Renal pelvis (tissue), 12 donors: ENCODE results near the gene DCAF15. TPM values are rescaled to one million over a fixed set of nuclear protein-coding genes. Genes with fewer than 3 reads are reported as not detected.
A peak's percentile ranks its signal among the peaks of the same experiment; 100 is the strongest.
"Not testable (repeated sequence)": the region's sequence is repeated elsewhere in the genome, so short reads cannot be mapped to it uniquely, and the experiment has no call there.

Source experiments
- DNase-seq: peaks from one replicate; pipeline ENCODE4 v3.0.0-alpha.2; 2013
- long read RNA-seq, 16 experiments: transcript quantifications; one replicate each; lab custom pipeline, GENCODE V29; 2026
- polyA plus RNA-seq, 3 donors: library from polyadenylated mRNA; unstranded; fragments of 120-200 nt; gene quantifications; one replicate each; pipeline ENCODE4 v1.2.1, GENCODE V29; 2013; ENCODE audit not compliant: insufficient read length in 3 of 3

The DCAF15 gene, protein sequence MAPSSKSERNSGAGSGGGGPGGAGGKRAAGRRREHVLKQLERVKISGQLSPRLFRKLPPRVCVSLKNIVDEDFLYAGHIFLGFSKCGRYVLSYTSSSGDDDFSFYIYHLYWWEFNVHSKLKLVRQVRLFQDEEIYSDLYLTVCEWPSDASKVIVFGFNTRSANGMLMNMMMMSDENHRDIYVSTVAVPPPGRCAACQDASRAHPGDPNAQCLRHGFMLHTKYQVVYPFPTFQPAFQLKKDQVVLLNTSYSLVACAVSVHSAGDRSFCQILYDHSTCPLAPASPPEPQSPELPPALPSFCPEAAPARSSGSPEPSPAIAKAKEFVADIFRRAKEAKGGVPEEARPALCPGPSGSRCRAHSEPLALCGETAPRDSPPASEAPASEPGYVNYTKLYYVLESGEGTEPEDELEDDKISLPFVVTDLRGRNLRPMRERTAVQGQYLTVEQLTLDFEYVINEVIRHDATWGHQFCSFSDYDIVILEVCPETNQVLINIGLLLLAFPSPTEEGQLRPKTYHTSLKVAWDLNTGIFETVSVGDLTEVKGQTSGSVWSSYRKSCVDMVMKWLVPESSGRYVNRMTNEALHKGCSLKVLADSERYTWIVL
- polyA plus RNA-seq = 10 to 100 TPM; 37.6 to 45.2 (median 40.6) TPM
- long read RNA-seq, donor 1, partial matches to known transcripts = 0 of 3 reads
- long read RNA-seq, donor 1, other reads (novel, unspliced or antisense) = 0 of 3 reads
- long read RNA-seq, donor 2, transcript DCAF15-201 (13 exons, 2,278 nt) = major isoform, 7 of 7 reads
- long read RNA-seq, donor 2, partial matches to known transcripts = 0 of 7 reads
- long read RNA-seq, donor 2, other reads (novel, unspliced or antisense) = 0 of 7 reads
- long read RNA-seq, donor 3, partial matches to known transcripts = 5 of 8 reads
- long read RNA-seq, donor 3, other reads (novel, unspliced or antisense) = 0 of 8 reads
- long read RNA-seq, donor 4, transcript DCAF15-201 (13 exons, 2,278 nt) = major isoform, 7 of 12 reads
- long read RNA-seq, donor 4, partial matches to known transcripts = 5 of 12 reads
- long read RNA-seq, donor 4, other reads (novel, unspliced or antisense) = 0 of 12 reads
- long read RNA-seq, donor 5, partial matches to known transcripts = 0 of 2 reads
- long read RNA-seq, donor 5, other reads (novel, unspliced or antisense) = 0 of 2 reads
- long read RNA-seq, donor 6, partial matches to known transcripts = 0 of 2 reads
- long read RNA-seq, donor 6, other reads (novel, unspliced or antisense) = 0 of 2 reads
- long read RNA-seq, donor 7, partial matches to known transcripts = 0 of 1 reads
- long read RNA-seq, donor 7, other reads (novel, unspliced or antisense) = 0 of 1 reads
- long read RNA-seq, donor 8, partial matches to known transcripts = 0 of 1 reads
- long read RNA-seq, donor 8, other reads (novel, unspliced or antisense) = 0 of 1 reads
- long read RNA-seq, donor 9, partial matches to known transcripts = 8 of 13 reads
- long read RNA-seq, donor 9, other reads (novel, unspliced or antisense) = 0 of 13 reads
- long read RNA-seq, donor 10, partial matches to known transcripts = 0 of 2 reads
- long read RNA-seq, donor 10, other reads (novel, unspliced or antisense) = 0 of 2 reads
- long read RNA-seq, donor 11, partial matches to known transcripts = 0 of 2 reads
- long read RNA-seq, donor 11, other reads (novel, unspliced or antisense) = 0 of 2 reads
- long read RNA-seq, donor 12, partial matches to known transcripts = 7 of 11 reads
- long read RNA-seq, donor 12, other reads (novel, unspliced or antisense) = 0 of 11 reads
- long read RNA-seq, donor 13, partial matches to known transcripts = 0 of 1 reads
- long read RNA-seq, donor 13, other reads (novel, unspliced or antisense) = 0 of 1 reads
- long read RNA-seq, donor 14 = 0 reads
- long read RNA-seq, donor 15 = 0 reads
- long read RNA-seq, donor 16, partial matches to known transcripts = 0 of 4 reads
- long read RNA-seq, donor 16, other reads (novel, unspliced or antisense) = 0 of 4 reads

GRCh38 chr19:13952154-13952930 is at the start of gene DCAF15:
DCAF15 (plus strand) TSS chr19:13952509; CDS start chr19:13952513, 4 bp downstream.
- peak; percentile 99 for DNase-seq

DNA sequence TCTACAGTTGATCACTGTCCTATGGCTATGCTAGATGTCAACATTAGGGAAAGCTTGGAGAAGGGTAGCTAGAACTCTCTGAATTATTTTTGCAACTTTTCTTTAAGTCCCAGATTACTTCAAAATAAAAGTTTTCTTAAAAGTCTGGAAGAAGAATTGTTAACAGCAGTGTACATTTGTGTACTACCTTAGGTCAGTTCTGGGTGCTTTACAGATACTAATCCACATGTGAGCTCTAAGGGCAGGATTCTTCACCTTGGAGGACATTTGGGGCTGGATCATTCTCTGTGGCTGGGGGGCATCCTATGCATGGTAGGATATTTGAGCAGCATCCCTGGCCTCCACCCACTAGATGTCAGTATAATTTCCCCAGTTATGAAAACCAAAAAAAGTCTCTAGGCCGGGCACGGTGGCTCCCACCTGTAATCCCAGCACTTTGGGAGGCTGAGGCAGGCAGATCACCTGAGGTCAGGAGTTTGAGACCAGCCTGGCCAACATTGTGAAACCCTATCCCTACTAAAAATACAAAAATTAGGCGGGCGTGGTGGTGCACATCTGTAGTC is 49.2 kb upstream of the DCAF15 start:
- DNase-seq = no peak

DNA sequence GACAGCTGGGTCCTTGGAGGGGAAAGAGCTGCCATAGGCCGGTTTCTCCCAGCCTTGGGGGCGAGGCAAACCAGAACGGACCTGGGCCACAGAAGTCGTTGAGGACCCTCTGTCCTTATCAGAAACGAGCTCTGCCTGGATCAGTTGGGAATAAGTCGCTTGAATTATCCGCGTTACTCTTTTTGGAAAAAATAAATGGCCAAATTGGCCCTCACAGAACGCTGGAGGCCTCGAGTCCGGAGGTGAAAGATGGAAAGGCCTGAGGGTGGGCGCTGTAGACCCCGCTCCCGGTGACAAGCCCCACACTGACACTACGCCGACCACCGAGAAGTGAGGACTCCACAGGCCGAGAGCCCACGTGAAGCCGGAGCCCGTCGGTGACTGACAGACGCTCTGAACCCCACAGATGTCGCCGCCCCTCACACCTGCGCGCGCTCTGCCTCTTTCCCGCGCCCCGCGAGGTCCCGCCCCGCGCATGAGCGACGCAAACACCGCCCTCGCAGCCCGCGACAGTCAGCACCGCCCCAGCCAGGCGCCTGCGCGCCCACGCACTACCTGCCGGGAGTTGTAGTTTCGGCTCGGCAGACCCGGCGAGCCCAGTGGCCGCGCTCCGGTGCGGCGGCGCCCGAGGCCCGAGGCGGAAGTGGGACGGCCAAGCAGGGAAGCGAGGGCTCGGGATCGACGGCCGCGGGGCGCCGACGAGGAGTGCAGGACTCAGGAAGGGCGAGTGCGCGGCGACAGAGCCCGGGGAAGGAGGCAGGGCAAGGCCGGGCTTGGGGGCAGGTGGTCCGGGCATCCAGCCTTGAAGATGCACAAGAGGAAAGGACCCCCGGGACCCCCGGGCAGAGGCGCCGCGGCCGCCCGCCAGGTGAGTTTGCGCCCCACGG is 46.4 kb upstream of the DCAF15 start, which contains the start of the genes BRME1 and CC2D1A:
BRME1 (minus strand) TSS at position 484 of the 887 bp plus-strand sequence. CDS start 1,225 bp downstream, outside the sequence.
CC2D1A (plus strand) TSS at position 568 of the 887 bp plus-strand sequence; CDS start at position 809, 241 bp downstream.
- DNase-seq = peak; percentile 87

GRCh38 chr19:13906521-13906904 is 45.8 kb upstream of the DCAF15 start:
- no peak for DNase-seq

DNA sequence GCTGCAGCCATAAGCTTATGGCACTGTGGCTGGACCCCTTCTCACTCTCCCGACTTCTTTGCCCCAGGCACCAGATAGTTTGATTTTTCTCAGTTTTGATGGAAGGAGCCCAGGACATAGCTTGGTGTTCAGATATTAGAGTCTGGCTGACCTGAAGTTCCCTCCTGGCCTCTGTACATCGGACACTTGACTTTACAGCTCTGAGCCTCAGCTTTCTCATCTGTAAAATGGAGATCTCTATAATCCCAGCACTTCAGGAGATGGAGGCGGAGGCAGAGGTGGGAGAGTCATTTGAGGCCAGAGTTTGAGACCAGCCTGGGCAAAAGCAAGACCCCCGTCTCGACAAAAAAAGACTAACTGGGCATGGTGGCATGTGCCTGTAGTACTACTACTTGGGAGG is 45.4 kb upstream of the DCAF15 start:
- no peak for DNase-seq

GRCh38 chr19:13908674-13909073 is 43.6 kb upstream of the DCAF15 start:
- no peak for DNase-seq

GRCh38 chr19:13909430-13909829 is 42.9 kb upstream of the DCAF15 start:
- no peak for DNase-seq

GRCh38 chr19:13913352-13913751 is 39.0 kb upstream of the DCAF15 start:
- no peak for DNase-seq

DNA sequence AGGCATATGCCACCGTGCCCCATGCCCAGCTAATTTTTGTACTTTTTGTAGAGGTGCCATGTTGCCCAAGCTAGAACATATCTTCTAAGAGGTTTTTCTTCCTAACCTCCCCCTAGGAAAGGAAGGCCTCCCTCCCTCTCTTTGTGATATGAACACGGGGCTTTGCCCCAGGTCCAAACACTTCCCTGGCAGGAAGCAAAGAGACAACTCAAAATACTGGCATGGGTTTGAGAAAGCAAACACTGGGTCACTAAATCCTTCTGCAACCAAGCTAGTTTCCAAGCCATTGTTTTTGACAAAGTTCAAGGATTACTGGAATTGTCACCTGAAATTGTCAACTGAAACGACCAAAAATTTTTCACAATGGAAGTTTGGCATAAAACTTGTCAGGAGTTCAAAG is 37.5 kb upstream of the DCAF15 start:
- no peak for DNase-seq

DNA sequence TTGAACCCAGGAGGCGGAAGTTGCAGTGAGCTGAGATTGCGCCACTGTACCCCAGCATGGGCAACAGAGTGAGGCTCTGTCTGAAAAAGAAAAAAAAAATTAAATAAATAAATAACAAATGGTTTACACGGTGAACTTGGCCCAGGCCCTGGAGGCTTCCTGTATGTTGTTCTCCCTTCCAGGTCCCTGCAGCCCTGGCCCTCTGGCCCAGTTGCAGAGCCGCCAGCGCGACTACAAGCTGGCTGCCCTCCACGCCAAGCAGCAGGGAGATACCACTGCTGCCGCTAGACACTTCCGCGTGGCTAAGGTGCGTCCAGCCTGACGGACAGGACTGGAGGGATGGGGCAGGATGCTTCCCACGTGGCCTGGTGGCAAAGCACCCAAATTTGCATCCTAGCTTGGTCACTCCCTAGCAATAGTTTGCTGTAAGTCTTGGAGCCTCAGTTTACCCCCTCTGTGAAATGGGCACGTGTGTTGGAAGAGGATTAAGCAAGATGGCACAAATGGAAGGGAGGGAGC is 34.4 kb upstream of the DCAF15 start:
- no peak for DNase-seq

- DNase-seq = no peak
Measured at GRCh38 chr19:13918726-13919411, 33.4 kb upstream of the DCAF15 start.

DNA sequence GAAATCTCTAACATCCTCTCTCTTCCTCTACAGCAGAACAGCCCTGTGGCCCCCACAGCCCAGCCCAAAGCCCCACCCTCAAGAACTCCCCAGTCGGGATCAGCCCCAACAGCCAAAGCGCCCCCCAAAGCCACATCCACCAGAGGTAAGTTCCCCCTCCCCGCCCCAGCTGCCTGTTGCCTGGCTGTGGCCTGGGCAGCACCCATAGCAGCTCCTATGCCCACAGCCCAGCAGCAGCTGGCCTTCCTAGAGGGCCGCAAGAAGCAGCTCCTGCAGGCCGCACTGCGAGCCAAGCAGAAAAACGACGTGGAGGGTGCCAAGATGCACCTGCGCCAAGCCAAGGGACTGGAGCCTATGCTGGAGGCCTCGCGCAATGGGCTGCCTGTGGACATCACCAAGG is 31.8 kb upstream of the DCAF15 start:
- no peak for DNase-seq

GRCh38 chr19:13920940-13921747 is 31.2 kb upstream of the DCAF15 start:
- no peak for DNase-seq

- not testable (repeated sequence) for DNase-seq
Measured at GRCh38 chr19:13922118-13922517, 30.2 kb upstream of the DCAF15 start.

- DNase-seq = no peak
Measured at GRCh38 chr19:13923194-13923987, 28.9 kb upstream of the DCAF15 start.
